ENCODE measurements around the gene MACROH2A2. TPM values are rescaled to one million over a fixed set of nuclear protein-coding genes. Genes with fewer than 3 reads are reported as not detected.

Gene MACROH2A2
- total RNA-seq, 1 donor from 2014 or later: 7.1 TPM

- DNase-seq (ENCODE audit: low spot score): no peak
- Mint-ChIP-seq H3K9me3 (no peaks in the 10 kb centered on the region), H3K4me1 (ENCODE audit: low read depth) (peaks cover 4% of the 10 kb centered on the region), H3K36me3 (ENCODE audit: low read depth) (peaks cover 4% of the 10 kb centered on the region), H3K27me3 (ENCODE audit: low read depth) (peaks cover 2% of the 10 kb centered on the region), H3K27ac (no peak overlapping the region), H3K4me3 (ENCODE audit: low read depth) (no peak overlapping the region)
- intact Hi-C loops (cut with micrococcal nuclease): no loop called here
Observed at GRCh38 chr10:70126700-70127395, 74.2 kb downstream of the MACROH2A2 start.

GRCh38 chr10:70130878-70131559 is 78.4 kb downstream of the MACROH2A2 start:
- Mint-ChIP-seq H3K27ac (no peak overlapping the region), H3K4me3 (ENCODE audit: low read depth) (no peak overlapping the region), H3K27me3 (ENCODE audit: low read depth) (peaks cover 4% of the 10 kb centered on the region), H3K36me3 (ENCODE audit: low read depth) (peaks cover 9% of the 10 kb centered on the region), H3K9me3 (no peaks in the 10 kb centered on the region), H3K4me1 (ENCODE audit: low read depth) (peaks cover 16% of the 10 kb centered on the region)
- intact Hi-C loops (cut with micrococcal nuclease): no loop called here
- DNase-seq (ENCODE audit: low spot score): no peak

- Mint-ChIP-seq H3K4me3 (ENCODE audit: low read depth) (peak overlapping the region; percentile 78), H3K27ac (peak overlapping the region; percentile 61), H3K4me1 (ENCODE audit: low read depth) (peaks cover 16% of the 10 kb centered on the region), H3K27me3 (ENCODE audit: low read depth) (peaks cover 4% of the 10 kb centered on the region), H3K9me3 (no peaks in the 10 kb centered on the region), H3K36me3 (ENCODE audit: low read depth) (peaks cover 9% of the 10 kb centered on the region)
- no peak for DNase-seq (ENCODE audit: low spot score)
- intact Hi-C loops (cut with micrococcal nuclease): no loop called here
Observed at GRCh38 chr10:70131560-70131937, 78.9 kb downstream of the MACROH2A2 start.

- Mint-ChIP-seq H3K27me3 (ENCODE audit: low read depth) (peaks cover 4% of the 10 kb centered on the region), H3K36me3 (ENCODE audit: low read depth) (peaks cover 9% of the 10 kb centered on the region), H3K4me1 (ENCODE audit: low read depth) (peaks cover 19% of the 10 kb centered on the region), H3K4me3 (ENCODE audit: low read depth) (peak within 1 kb of the TSS; percentile 82), H3K9me3 (no peaks in the 10 kb centered on the region), H3K27ac (peak within 1 kb of the TSS; percentile 61)
- no peak for DNase-seq (ENCODE audit: low spot score)
- intact Hi-C loops (cut with micrococcal nuclease): no loop called here
Observed at GRCh38 chr10:70132098-70133029, 79.7 kb downstream of the MACROH2A2 start, which contains the start of gene AIFM2. Gene AIFM2, minus strand, starts transcription at chr10:70132825. Its CDS starts 8,741 bp downstream, at chr10:70124084.

- Mint-ChIP-seq H3K27me3 (ENCODE audit: low read depth) (peaks cover 4% of the 10 kb centered on the region), H3K27ac (no peak overlapping the region), H3K4me1 (ENCODE audit: low read depth) (peaks cover 23% of the 10 kb centered on the region), H3K4me3 (ENCODE audit: low read depth) (no peak overlapping the region), H3K9me3 (no peaks in the 10 kb centered on the region), H3K36me3 (ENCODE audit: low read depth) (peaks cover 9% of the 10 kb centered on the region)
- intact Hi-C loops (cut with micrococcal nuclease): no loop called here
- no peak for DNase-seq (ENCODE audit: low spot score)
Observed at GRCh38 chr10:70135046-70135445, 82.4 kb downstream of the MACROH2A2 start.

GRCh38 chr10:70135684-70136083 is 83.0 kb downstream of the MACROH2A2 start:
- no peak overlapping the region for H3K27ac Mint-ChIP-seq
- H3K4me1 Mint-ChIP-seq (ENCODE audit: low read depth): peaks cover 23% of the 10 kb centered on the region
- no peak for DNase-seq (ENCODE audit: low spot score)
- H3K9me3 Mint-ChIP-seq: no peaks in the 10 kb centered on the region
- peaks cover 2% of the 10 kb centered on the region for H3K27me3 Mint-ChIP-seq (ENCODE audit: low read depth)
- intact Hi-C loops (cut with micrococcal nuclease): no loop called here
- H3K36me3 Mint-ChIP-seq (ENCODE audit: low read depth): peaks cover 5% of the 10 kb centered on the region
- H3K4me3 Mint-ChIP-seq (ENCODE audit: low read depth): no peak overlapping the region

- no peaks in the 10 kb centered on the region for H3K9me3 Mint-ChIP-seq
- H3K4me3 Mint-ChIP-seq (ENCODE audit: low read depth): no peak overlapping the region
- H3K4me1 Mint-ChIP-seq (ENCODE audit: low read depth): peaks cover 17% of the 10 kb centered on the region
- no peak for DNase-seq (ENCODE audit: low spot score)
- intact Hi-C loops (cut with micrococcal nuclease): no loop called here
- H3K27ac Mint-ChIP-seq: no peak overlapping the region
- peaks cover 8% of the 10 kb centered on the region for H3K36me3 Mint-ChIP-seq (ENCODE audit: low read depth)
- H3K27me3 Mint-ChIP-seq (ENCODE audit: low read depth): peaks cover 2% of the 10 kb centered on the region
Observed at GRCh38 chr10:70137135-70137534, 84.5 kb downstream of the MACROH2A2 start.

- peaks cover 11% of the 10 kb centered on the region for H3K4me1 Mint-ChIP-seq (ENCODE audit: low read depth)
- H3K27ac Mint-ChIP-seq: no peak overlapping the region
- no peaks in the 10 kb centered on the region for H3K9me3 Mint-ChIP-seq
- no peaks in the 10 kb centered on the region for H3K27me3 Mint-ChIP-seq (ENCODE audit: low read depth)
- intact Hi-C loops (cut with micrococcal nuclease): no loop called here
- no peak for DNase-seq (ENCODE audit: low spot score)
- no peak overlapping the region for H3K4me3 Mint-ChIP-seq (ENCODE audit: low read depth)
- H3K36me3 Mint-ChIP-seq (ENCODE audit: low read depth): peaks cover 3% of the 10 kb centered on the region
Observed at GRCh38 chr10:70137927-70138883, 85.6 kb downstream of the MACROH2A2 start.

GRCh38 chr10:70139151-70139996 is 86.7 kb downstream of the MACROH2A2 start:
- peaks cover 11% of the 10 kb centered on the region for H3K4me1 Mint-ChIP-seq (ENCODE audit: low read depth)

GRCh38 chr10:70139997-70140250 is 87.3 kb downstream of the MACROH2A2 start:
- DNase-seq (ENCODE audit: low spot score): no peak
- Mint-ChIP-seq H3K4me1 (ENCODE audit: low read depth) (peaks cover 14% of the 10 kb centered on the region), H3K27ac (no peak overlapping the region), H3K4me3 (ENCODE audit: low read depth) (no peak overlapping the region), H3K9me3 (no peaks in the 10 kb centered on the region), H3K36me3 (ENCODE audit: low read depth) (peaks cover 3% of the 10 kb centered on the region), H3K27me3 (ENCODE audit: low read depth) (no peaks in the 10 kb centered on the region)
- intact Hi-C loops (cut with micrococcal nuclease): loop anchor here (10.0 kb wide), 1 partner anchor 55 kb away; no protein-coding TSS in a partner anchor

More at GRCh38 chr10:70139151-70139996, 86.7 kb downstream of the MACROH2A2 start:
- peaks cover 3% of the 10 kb centered on the region for H3K36me3 Mint-ChIP-seq (ENCODE audit: low read depth)
- H3K27ac Mint-ChIP-seq: no peak overlapping the region
- H3K27me3 Mint-ChIP-seq (ENCODE audit: low read depth): no peaks in the 10 kb centered on the region
- H3K9me3 Mint-ChIP-seq: no peaks in the 10 kb centered on the region
- no peak overlapping the region for H3K4me3 Mint-ChIP-seq (ENCODE audit: low read depth)
- intact Hi-C loops (cut with micrococcal nuclease): no loop called here
- DNase-seq (ENCODE audit: low spot score): no peak

GRCh38 chr10:70140297-70140696 is 87.7 kb downstream of the MACROH2A2 start:
- H3K9me3 Mint-ChIP-seq: no peaks in the 10 kb centered on the region
- no peaks in the 10 kb centered on the region for H3K27me3 Mint-ChIP-seq (ENCODE audit: low read depth)
- peaks cover 3% of the 10 kb centered on the region for H3K36me3 Mint-ChIP-seq (ENCODE audit: low read depth)
- intact Hi-C loops (cut with micrococcal nuclease): loop anchor here (10.0 kb wide), 1 partner anchor 55 kb away; no protein-coding TSS in a partner anchor
- peaks cover 14% of the 10 kb centered on the region for H3K4me1 Mint-ChIP-seq (ENCODE audit: low read depth)
- no peak overlapping the region for H3K27ac Mint-ChIP-seq
- no peak overlapping the region for H3K4me3 Mint-ChIP-seq (ENCODE audit: low read depth)
- no peak for DNase-seq (ENCODE audit: low spot score)
